ENCODE results near the gene TCF7L1.

TCF7L1 gene

GRCh38 chr2:85257970-85258605 is 124.9 kb downstream of the TCF7L1 start:
- no peak for DNase-seq

GRCh38 chr2:85259101-85259590 is 126.0 kb downstream of the TCF7L1 start:
- no peak for DNase-seq

- DNase-seq, result no peak
These were observed 126.7 kb downstream of the TCF7L1 start for GRCh38 chr2:85259879-85260278.

GRCh38 chr2:85263591-85263990 is 130.4 kb downstream of the TCF7L1 start:
- no peak for DNase-seq

- DNase-seq, result no peak
These were observed 131.3 kb downstream of the TCF7L1 start for GRCh38 chr2:85264471-85264870.

- DNase-seq, result no peak
These were observed 132.1 kb downstream of the TCF7L1 start for GRCh38 chr2:85265304-85265703.

- no peak for DNase-seq
These were observed 133.2 kb downstream of the TCF7L1 start for GRCh38 chr2:85266146-85267041.

GRCh38 chr2:85269959-85270358 is 136.8 kb downstream of the TCF7L1 start:
- DNase-seq, result no peak

GRCh38 chr2:85272357-85272756 is 139.2 kb downstream of the TCF7L1 start:
- no peak for DNase-seq

GRCh38 chr2:85273738-85274731 is 140.8 kb downstream of the TCF7L1 start:
- no peak for DNase-seq

GRCh38 chr2:85275984-85276540 is 142.9 kb downstream of the TCF7L1 start:
- no peak for DNase-seq

GRCh38 chr2:85276571-85277118 is 143.5 kb downstream of the TCF7L1 start:
- DNase-seq, result no peak

- no peak for DNase-seq
These were observed 144.4 kb downstream of the TCF7L1 start for GRCh38 chr2:85277416-85278158.

- no peak for DNase-seq
These were observed 145.2 kb downstream of the TCF7L1 start for GRCh38 chr2:85278361-85278760.

GRCh38 chr2:85281553-85281952 is 148.4 kb downstream of the TCF7L1 start:
- no peak for DNase-seq

- no peak for DNase-seq
These were observed 149.7 kb downstream of the TCF7L1 start for GRCh38 chr2:85282914-85283313.

- DNase-seq, result no peak
These were observed 150.4 kb downstream of the TCF7L1 start for GRCh38 chr2:85283641-85284040.

- DNase-seq, result no peak
These were observed 153.7 kb downstream of the TCF7L1 start for GRCh38 chr2:85286918-85287317.

GRCh38 chr2:85287721-85288120 is 154.5 kb downstream of the TCF7L1 start:
- no peak for DNase-seq

GRCh38 chr2:85288244-85288725 is 155.1 kb downstream of the TCF7L1 start:
- no peak for DNase-seq

- no peak for DNase-seq
These were observed 158.3 kb downstream of the TCF7L1 start for GRCh38 chr2:85291425-85292023.
